ENCODE data around the gene TBC1D22B. TPM values are rescaled to one million over a fixed set of nuclear protein-coding genes. Genes with fewer than 3 reads are reported as not detected.

Gene TBC1D22B
- total RNA-seq, 1 donor from 2014 or later: 16.5 TPM

DNA sequence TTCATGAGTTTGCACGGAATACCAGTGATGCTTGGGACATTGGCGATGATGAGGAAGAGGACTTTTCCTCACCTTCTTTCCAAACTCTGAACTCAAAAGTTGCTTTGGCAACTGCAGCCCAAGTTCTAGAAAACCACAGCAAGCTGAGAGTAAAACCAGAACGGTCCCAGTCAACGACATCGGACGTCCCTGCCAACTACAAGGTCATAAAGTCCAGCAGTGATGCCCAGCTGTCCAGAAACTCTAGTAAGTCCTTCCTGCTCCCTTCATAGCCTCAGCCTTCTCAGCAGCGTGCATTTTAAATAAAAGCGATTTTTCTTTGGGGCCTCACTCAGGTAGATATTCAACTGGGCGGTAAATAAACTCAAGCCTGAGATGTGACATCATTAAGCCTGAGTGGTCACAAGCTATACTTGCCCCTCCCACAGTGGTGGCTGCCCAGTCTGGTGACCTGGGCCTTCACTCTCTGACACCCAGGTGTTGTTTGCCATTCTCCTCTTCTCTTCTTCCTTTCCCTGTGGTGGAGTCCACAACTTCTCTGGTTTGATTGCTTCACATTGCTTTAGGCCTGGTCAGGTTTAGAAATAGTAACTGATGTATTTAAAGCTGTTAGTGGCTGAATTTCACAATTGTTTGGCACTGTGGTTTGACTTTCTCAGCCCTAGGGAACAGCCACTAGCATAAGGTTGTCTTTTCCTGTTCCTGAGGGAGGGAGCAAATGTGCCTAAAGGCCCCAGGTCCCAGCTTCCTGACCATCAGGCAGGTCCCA is 22.0 kb downstream of the TBC1D22B start:
- TF ChIP-seq EZH2 (IDR thresholded peaks at IDR 0.05): no peak
- TF ChIP-seq, protein P1, sequence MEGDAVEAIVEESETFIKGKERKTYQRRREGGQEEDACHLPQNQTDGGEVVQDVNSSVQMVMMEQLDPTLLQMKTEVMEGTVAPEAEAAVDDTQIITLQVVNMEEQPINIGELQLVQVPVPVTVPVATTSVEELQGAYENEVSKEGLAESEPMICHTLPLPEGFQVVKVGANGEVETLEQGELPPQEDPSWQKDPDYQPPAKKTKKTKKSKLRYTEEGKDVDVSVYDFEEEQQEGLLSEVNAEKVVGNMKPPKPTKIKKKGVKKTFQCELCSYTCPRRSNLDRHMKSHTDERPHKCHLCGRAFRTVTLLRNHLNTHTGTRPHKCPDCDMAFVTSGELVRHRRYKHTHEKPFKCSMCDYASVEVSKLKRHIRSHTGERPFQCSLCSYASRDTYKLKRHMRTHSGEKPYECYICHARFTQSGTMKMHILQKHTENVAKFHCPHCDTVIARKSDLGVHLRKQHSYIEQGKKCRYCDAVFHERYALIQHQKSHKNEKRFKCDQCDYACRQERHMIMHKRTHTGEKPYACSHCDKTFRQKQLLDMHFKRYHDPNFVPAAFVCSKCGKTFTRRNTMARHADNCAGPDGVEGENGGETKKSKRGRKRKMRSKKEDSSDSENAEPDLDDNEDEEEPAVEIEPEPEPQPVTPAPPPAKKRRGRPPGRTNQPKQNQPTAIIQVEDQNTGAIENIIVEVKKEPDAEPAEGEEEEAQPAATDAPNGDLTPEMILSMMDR (IDR thresholded peaks at IDR 0.05): no peak
- no peak for TF ChIP-seq EZH2phosphoT487 (IDR thresholded peaks at IDR 0.05)
- H3K27ac ChIP-seq: no peak overlapping the region
- Mint-ChIP-seq H3K36me3 (peaks cover 18% of the 10 kb centered on the region), H3K27me3 (ENCODE audit: insufficient read depth, low read depth) (no peaks in the 10 kb centered on the region), H3K27ac (no peak overlapping the region), H3K9me3 (no peaks in the 10 kb centered on the region), H3K4me1 (no peaks in the 10 kb centered on the region), H3K4me3 (no peak overlapping the region)
- H3K4me2 ChIP-seq: no peak overlapping the region
- no peaks in the 10 kb centered on the region for H3K4me1 ChIP-seq
- H3F3A ChIP-seq (ENCODE audit: low read depth): no peaks in the 10 kb centered on the region
- H3K9ac ChIP-seq: no peak overlapping the region
- H3K36me3 ChIP-seq: no peaks in the 10 kb centered on the region
- H3K4me3 ChIP-seq: no peak overlapping the region
- H2AFZ ChIP-seq (replicated peaks): no peak overlapping the region
- H3K79me2 ChIP-seq (ENCODE audit: low read depth): no peaks in the 10 kb centered on the region
- no peaks in the 10 kb centered on the region for H3K9me3 ChIP-seq (ENCODE audit: low read depth)
- H3K27me3 ChIP-seq: no peaks in the 10 kb centered on the region
- peaks cover 13% of the 10 kb centered on the region for H4K20me1 ChIP-seq (ENCODE audit: low read depth)
- DNase-seq (ENCODE audit: low spot score): no peak

- Histone ChIP-seq H2AFZ (replicated peaks) (no peak overlapping the region), H3K36me3 (no peaks in the 10 kb centered on the region), H3F3A (ENCODE audit: low read depth) (no peaks in the 10 kb centered on the region), H4K20me1 (ENCODE audit: low read depth) (peaks cover 12% of the 10 kb centered on the region), H3K9me3 (ENCODE audit: low read depth) (no peaks in the 10 kb centered on the region), H3K4me2 (no peak overlapping the region), H3K4me3 (no peak overlapping the region), H3K79me2 (ENCODE audit: low read depth) (no peaks in the 10 kb centered on the region), H3K9ac (no peak overlapping the region), H3K27ac (no peak overlapping the region), H3K27me3 (no peaks in the 10 kb centered on the region), H3K4me1 (no peaks in the 10 kb centered on the region)
- no peak for DNase-seq (ENCODE audit: low spot score)
- H3K4me1 Mint-ChIP-seq: no peaks in the 10 kb centered on the region
- no peaks in the 10 kb centered on the region for H3K27me3 Mint-ChIP-seq (ENCODE audit: insufficient read depth, low read depth)
- H3K4me3 Mint-ChIP-seq: no peak overlapping the region
- H3K36me3 Mint-ChIP-seq: peaks cover 22% of the 10 kb centered on the region
- H3K27ac Mint-ChIP-seq: no peak overlapping the region
- H3K9me3 Mint-ChIP-seq: no peaks in the 10 kb centered on the region
- TF ChIP-seq EZH2 (IDR thresholded peaks at IDR 0.05) (no peak), EZH2phosphoT487 (IDR thresholded peaks at IDR 0.05) (no peak)
- TF ChIP-seq, protein P1 (IDR thresholded peaks at IDR 0.05): no peak
These were observed 22.8 kb downstream of the TBC1D22B start for GRCh38 chr6:37280162-37280887.

DNA sequence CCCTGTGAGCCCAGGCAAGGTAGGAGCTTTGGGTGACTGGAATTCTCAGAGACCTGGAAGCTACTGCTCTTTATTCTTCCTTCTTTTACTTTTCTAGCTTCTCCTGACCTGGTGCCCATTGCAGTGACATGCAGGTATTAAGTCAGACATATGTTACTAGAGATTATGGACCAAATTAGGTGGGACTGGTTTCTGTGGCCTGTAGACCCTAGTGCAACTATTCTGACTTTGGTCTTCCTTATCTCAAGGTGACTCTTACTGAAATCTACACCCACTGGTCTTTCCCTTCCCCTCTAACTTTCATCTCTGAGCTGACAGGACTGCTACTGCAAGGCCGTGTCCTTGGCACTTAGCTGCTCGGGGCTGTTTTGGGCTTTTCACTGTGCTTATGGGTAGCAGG is 24.8 kb downstream of the TBC1D22B start:
- no peak overlapping the region for H2AFZ ChIP-seq (replicated peaks)
- no peak for DNase-seq (ENCODE audit: low spot score)
- H3K4me1 Mint-ChIP-seq: no peaks in the 10 kb centered on the region

More for the DNA sequence above, 24.8 kb downstream of the TBC1D22B start:
- no peaks in the 10 kb centered on the region for H3K27me3 Mint-ChIP-seq (ENCODE audit: insufficient read depth, low read depth)
- Histone ChIP-seq H3K79me2 (ENCODE audit: low read depth) (no peaks in the 10 kb centered on the region), H3K9ac (no peak overlapping the region), H3K27me3 (no peaks in the 10 kb centered on the region), H3K36me3 (peaks cover under 1% of the 10 kb centered on the region), H3K9me3 (ENCODE audit: low read depth) (no peaks in the 10 kb centered on the region), H3K4me2 (no peak overlapping the region), H3F3A (ENCODE audit: low read depth) (no peaks in the 10 kb centered on the region), H3K27ac (no peak overlapping the region), H3K4me3 (no peak overlapping the region), H3K4me1 (no peaks in the 10 kb centered on the region), H4K20me1 (ENCODE audit: low read depth) (no peaks in the 10 kb centered on the region)
- TF ChIP-seq, protein P1 (IDR thresholded peaks at IDR 0.05): no peak
- TF ChIP-seq EZH2 (IDR thresholded peaks at IDR 0.05) (no peak), EZH2phosphoT487 (IDR thresholded peaks at IDR 0.05) (no peak)
- H3K27ac Mint-ChIP-seq: no peak overlapping the region
- H3K4me3 Mint-ChIP-seq: no peak overlapping the region
- no peaks in the 10 kb centered on the region for H3K9me3 Mint-ChIP-seq
- peaks cover 23% of the 10 kb centered on the region for H3K36me3 Mint-ChIP-seq
